Endothelial cell (in vitro differentiated cells): ENCODE results near the gene PRDM2. TPM values are rescaled to one million over a fixed set of nuclear protein-coding genes. Genes with fewer than 3 reads are reported as not detected.

ENCODE experiments used
- DNase-seq: peaks from one replicate; pipeline ENCODE4 v3.0.0; 2021; ENCODE audit warnings: low spot score
- H3K27ac Mint-ChIP-seq: one replicate; pipeline ENCODE4 v1.8.0; 2021; ENCODE audit warnings: mixed read lengths, inconsistent platforms; ENCODE audit not compliant: unreplicated experiment
- H3K27me3 Mint-ChIP-seq: one replicate; pipeline ENCODE4 v1.8.0; 2021; ENCODE audit warnings: mild to moderate bottlenecking, moderate library complexity, mixed read lengths, inconsistent platforms; ENCODE audit not compliant: unreplicated experiment
- H3K36me3 Mint-ChIP-seq: one replicate; pipeline ENCODE4 v1.8.0; 2021; ENCODE audit warnings: mild to moderate bottlenecking, low read depth, mixed read lengths, inconsistent platforms; ENCODE audit not compliant: unreplicated experiment
- H3K4me1 Mint-ChIP-seq: one replicate; pipeline ENCODE4 v1.8.0; 2021; ENCODE audit warnings: mild to moderate bottlenecking, mixed read lengths, inconsistent platforms; ENCODE audit not compliant: unreplicated experiment
- H3K4me3 Mint-ChIP-seq: one replicate; pipeline ENCODE4 v1.8.0; 2021; ENCODE audit warnings: mild to moderate bottlenecking, mixed read lengths, inconsistent platforms; ENCODE audit not compliant: unreplicated experiment
- H3K9me3 Mint-ChIP-seq: one replicate; pipeline ENCODE4 v1.8.0; 2021; ENCODE audit warnings: mixed read lengths, inconsistent platforms; ENCODE audit not compliant: unreplicated experiment
- total RNA-seq: library from RNA; stranded (reverse); fragmentation: NEBNext Ultra II Directional; extraction: Animal tissue kit (Norgen Biotek cat#: 25700); gene quantifications from one replicate; pipeline ENCODE4 v1.2.1, GENCODE V29; 2021; ENCODE audit not compliant: unreplicated experiment
- TF ChIP-seq, protein P1 (sequence below): fragments of 200-600 bp; sonication (generic); IDR thresholded peaks from one replicate; pipeline ENCODE4 v1.5.0; 2021; ENCODE audit warnings: antibody characterized with exemption; ENCODE audit not compliant: unreplicated experiment

The PRDM2 gene
- total RNA-seq, 1 donor from 2014 or later = 49.7 TPM

DNA sequence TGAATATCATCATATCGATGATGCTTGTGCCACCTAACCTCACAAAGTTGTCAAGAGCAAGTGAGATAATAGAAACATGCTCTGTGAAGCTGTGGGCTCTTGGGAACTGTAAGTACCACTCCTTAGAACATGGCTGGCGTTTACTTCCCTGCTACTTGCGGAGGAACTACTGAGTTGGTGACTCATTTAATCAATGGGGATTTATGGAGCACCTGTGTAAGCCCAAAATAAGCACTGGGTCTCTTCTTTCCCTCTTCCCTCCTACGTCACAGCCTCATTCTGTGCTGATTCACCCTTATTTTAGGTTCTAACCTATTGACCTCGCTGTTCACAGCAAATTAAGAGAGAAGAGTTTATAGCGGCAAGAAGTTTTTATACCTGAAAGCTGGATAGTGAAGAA, 52.9 kb downstream of the PRDM2 start:
- Mint-ChIP-seq H3K4me1 (peaks cover 17% of the 10 kb centered on the region), H3K4me3 (no peak overlapping the region), H3K9me3 (no peaks in the 10 kb centered on the region), H3K36me3 (no peaks in the 10 kb centered on the region), H3K27ac (no peak overlapping the region), H3K27me3 (peaks cover 5% of the 10 kb centered on the region)
- TF ChIP-seq, protein P1, sequence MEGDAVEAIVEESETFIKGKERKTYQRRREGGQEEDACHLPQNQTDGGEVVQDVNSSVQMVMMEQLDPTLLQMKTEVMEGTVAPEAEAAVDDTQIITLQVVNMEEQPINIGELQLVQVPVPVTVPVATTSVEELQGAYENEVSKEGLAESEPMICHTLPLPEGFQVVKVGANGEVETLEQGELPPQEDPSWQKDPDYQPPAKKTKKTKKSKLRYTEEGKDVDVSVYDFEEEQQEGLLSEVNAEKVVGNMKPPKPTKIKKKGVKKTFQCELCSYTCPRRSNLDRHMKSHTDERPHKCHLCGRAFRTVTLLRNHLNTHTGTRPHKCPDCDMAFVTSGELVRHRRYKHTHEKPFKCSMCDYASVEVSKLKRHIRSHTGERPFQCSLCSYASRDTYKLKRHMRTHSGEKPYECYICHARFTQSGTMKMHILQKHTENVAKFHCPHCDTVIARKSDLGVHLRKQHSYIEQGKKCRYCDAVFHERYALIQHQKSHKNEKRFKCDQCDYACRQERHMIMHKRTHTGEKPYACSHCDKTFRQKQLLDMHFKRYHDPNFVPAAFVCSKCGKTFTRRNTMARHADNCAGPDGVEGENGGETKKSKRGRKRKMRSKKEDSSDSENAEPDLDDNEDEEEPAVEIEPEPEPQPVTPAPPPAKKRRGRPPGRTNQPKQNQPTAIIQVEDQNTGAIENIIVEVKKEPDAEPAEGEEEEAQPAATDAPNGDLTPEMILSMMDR = no peak
- DNase-seq = no peak

DNA sequence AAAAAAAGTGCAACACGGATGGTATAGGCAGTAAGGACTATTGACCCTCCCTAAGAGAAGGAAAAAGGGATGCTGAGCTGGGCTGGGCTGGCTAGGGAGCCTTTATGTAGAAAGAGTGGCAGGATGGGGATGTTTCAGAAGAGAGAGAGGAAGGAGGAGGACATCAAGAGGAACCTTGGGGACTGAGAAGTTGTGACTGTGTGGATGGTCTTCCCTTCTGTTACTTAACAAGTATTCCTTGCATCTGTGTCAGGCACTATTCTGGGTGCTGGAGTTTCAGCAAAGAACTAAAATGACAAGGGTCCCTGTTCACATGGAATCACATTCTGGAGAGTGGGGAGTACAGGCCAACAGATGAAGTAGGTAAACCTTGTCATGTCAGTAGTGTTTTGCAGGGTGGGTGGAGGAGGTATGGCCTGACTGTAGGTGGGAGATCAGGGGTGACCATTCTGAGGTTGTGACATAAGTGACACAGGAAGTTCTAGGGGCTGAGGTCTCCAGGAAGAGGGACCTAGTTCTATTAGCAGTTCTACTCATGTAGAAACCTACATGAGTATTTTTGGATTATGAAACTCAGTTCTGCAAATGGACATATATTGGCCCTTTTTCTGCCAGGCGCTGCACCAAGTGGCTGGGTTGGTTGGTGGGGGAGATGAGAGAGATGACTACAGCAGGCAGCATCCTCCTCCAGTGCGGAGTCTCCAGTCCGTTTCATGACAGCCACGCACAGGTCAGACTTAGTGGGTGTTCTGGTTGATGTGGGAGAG, 53.8 kb downstream of the PRDM2 start:
- no peak for DNase-seq
- Mint-ChIP-seq H3K27ac (no peak overlapping the region), H3K27me3 (peaks cover 5% of the 10 kb centered on the region), H3K4me3 (no peak overlapping the region), H3K36me3 (no peaks in the 10 kb centered on the region), H3K9me3 (no peaks in the 10 kb centered on the region), H3K4me1 (peaks cover 15% of the 10 kb centered on the region)
- TF ChIP-seq, protein P1 = no peak

DNA sequence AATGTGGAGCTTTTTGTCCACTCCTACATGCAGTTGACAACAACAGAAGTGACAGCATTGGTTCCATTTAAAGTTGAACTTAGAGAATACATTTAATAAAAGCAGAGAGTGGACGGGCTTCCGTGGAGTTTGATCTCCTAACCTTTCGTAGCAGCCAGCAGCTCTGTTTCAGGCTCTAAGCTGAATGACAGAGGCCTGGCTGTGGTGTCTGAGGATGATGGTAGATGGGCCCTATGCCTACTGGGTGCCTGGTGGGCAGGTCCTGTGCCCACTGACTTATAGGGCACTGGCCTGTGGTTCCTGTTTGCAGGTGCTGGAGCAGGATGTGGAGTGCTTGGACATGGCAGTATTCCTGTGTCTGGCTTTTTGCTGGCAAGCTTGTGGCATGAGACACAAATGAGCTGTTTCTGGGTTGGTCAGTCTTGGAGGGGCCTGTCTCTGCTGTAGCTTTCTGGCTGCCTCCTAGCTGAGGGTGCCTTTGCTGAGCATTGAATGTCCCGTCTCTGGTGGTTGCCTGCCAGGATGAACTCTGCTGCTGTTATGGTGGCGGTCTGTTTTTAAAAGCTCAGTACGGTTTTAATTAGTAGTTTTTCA, 54.6 kb downstream of the PRDM2 start:
- Mint-ChIP-seq H3K9me3 (no peaks in the 10 kb centered on the region), H3K36me3 (no peaks in the 10 kb centered on the region), H3K27me3 (peaks cover 5% of the 10 kb centered on the region), H3K4me3 (no peak overlapping the region), H3K27ac (no peak overlapping the region), H3K4me1 (peaks cover 15% of the 10 kb centered on the region)
- TF ChIP-seq, protein P1 = no peak
- DNase-seq = no peak

DNA sequence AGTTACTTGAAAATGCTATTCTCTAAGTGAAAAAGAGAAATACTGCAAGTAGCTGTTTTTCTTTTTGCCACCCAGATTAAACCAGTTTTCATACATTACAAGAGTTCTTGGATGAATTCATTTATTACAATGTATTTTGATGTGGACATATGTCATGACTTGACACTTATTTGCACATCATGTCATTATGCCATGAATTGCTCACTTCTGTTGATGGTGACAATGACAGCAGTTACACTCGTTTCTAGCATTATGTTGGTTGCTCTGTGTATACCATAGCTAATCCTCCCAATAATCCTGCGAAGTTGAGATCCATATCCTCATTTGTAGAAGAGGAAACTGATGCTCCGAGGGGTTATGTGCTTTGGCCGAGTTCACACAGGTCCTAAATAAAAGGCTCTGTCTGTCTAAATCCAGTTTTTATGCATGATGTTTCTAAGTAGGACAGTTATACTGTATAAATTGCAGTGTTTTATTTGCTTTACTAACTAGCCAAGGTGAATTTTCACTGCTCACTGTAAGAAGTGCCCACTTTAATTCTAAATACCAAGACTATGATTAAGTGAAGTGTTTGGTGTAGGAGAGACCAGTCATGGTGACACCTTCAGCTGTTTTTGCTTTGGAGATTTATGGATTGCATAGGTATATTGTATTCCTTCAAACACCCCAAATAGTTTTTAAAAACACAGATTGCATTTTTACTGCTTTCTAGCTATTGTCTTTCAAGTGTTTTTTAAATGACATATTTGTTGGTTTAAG, 56.7 kb downstream of the PRDM2 start:
- Mint-ChIP-seq H3K27ac (no peak overlapping the region), H3K36me3 (no peaks in the 10 kb centered on the region), H3K4me3 (no peak overlapping the region), H3K27me3 (no peaks in the 10 kb centered on the region), H3K9me3 (no peaks in the 10 kb centered on the region), H3K4me1 (peaks cover 5% of the 10 kb centered on the region)
- DNase-seq = no peak
- TF ChIP-seq, protein P1 = no peak
